ENCODE measurements around the gene NANP. TPM values are rescaled to one million over a fixed set of nuclear protein-coding genes. Genes with fewer than 3 reads are reported as not detected.
"Not testable (repeated sequence)": the region's sequence is repeated elsewhere in the genome, so short reads cannot be mapped to it uniquely, and the experiment has no call there.

The NANP gene
- total RNA-seq, 2 experiments from 2014 or later = 6.5 to 7.3 TPM

GRCh38 chr20:25602191-25602913 is 21.5 kb downstream of the NANP start:
- H3K27ac Mint-ChIP-seq; H3K4me3 Mint-ChIP-seq; CTCF ChIA-PET; H3K36me3 Mint-ChIP-seq; DNase-seq; H3K9me3 Mint-ChIP-seq; POLR2A ChIA-PET; H3K4me1 Mint-ChIP-seq (ENCODE audit: low read depth); H3K27me3 Mint-ChIP-seq: not testable (repeated sequence)
- intact Hi-C loops (cut with micrococcal nuclease) = loop anchor here (2.0 kb wide), 1 partner anchor 18 kb away; the partner anchor contains the start of gene NINL

GRCh38 chr20:25601659-25602058 is 22.2 kb downstream of the NANP start:
- Mint-ChIP-seq H3K9me3 (no peaks in the 10 kb centered on the region), H3K27me3 (no peaks in the 10 kb centered on the region), H3K36me3 (no peaks in the 10 kb centered on the region), H3K4me3 (no peak overlapping the region), H3K27ac (no peak overlapping the region), H3K4me1 (ENCODE audit: low read depth) (peaks cover 8% of the 10 kb centered on the region)
- no peak for DNase-seq
- ChIA-PET POLR2A (no interaction called here), CTCF (no interaction called here)
- intact Hi-C loops (cut with micrococcal nuclease) = loop anchor here (2.0 kb wide), 1 partner anchor 17 kb away; the partner anchor contains the start of gene NINL

- Mint-ChIP-seq H3K4me3 (no peak overlapping the region), H3K9me3 (no peaks in the 10 kb centered on the region), H3K27ac (no peak overlapping the region), H3K36me3 (no peaks in the 10 kb centered on the region), H3K27me3 (no peaks in the 10 kb centered on the region), H3K4me1 (ENCODE audit: low read depth) (peaks cover 8% of the 10 kb centered on the region)
- no peak for DNase-seq
- CTCF ChIA-PET = no interaction called here
- POLR2A ChIA-PET = no interaction called here
- intact Hi-C loops (cut with micrococcal nuclease) = no loop called here
Observed at GRCh38 chr20:25600632-25601031, 23.2 kb downstream of the NANP start.

GRCh38 chr20:25592135-25592852 is 31.5 kb downstream of the NANP start:
- no peak overlapping the region for H3K4me3 Mint-ChIP-seq
- peaks cover 2% of the 10 kb centered on the region for H3K27me3 Mint-ChIP-seq
- H3K27ac Mint-ChIP-seq = no peak overlapping the region
- DNase-seq = no peak
- intact Hi-C loops (cut with micrococcal nuclease) = no loop called here
- no peaks in the 10 kb centered on the region for H3K9me3 Mint-ChIP-seq
- H3K4me1 Mint-ChIP-seq (ENCODE audit: low read depth) = no peaks in the 10 kb centered on the region
- ChIA-PET POLR2A (no interaction called here), CTCF (no interaction called here)
- no peaks in the 10 kb centered on the region for H3K36me3 Mint-ChIP-seq

- H3K27ac Mint-ChIP-seq; CTCF ChIA-PET; H3K4me1 Mint-ChIP-seq (ENCODE audit: low read depth); H3K9me3 Mint-ChIP-seq; H3K36me3 Mint-ChIP-seq; H3K4me3 Mint-ChIP-seq; POLR2A ChIA-PET; H3K27me3 Mint-ChIP-seq; DNase-seq; intact Hi-C loops (cut with micrococcal nuclease): not testable (repeated sequence)
Observed at GRCh38 chr20:25590778-25591177, 33.0 kb downstream of the NANP start.

GRCh38 chr20:25588491-25588890 is 35.3 kb downstream of the NANP start:
- no peaks in the 10 kb centered on the region for H3K27me3 Mint-ChIP-seq
- DNase-seq = no peak
- peaks cover 9% of the 10 kb centered on the region for H3K4me1 Mint-ChIP-seq (ENCODE audit: low read depth)
- H3K9me3 Mint-ChIP-seq = no peaks in the 10 kb centered on the region
- H3K27ac Mint-ChIP-seq = no peak overlapping the region
- CTCF ChIA-PET = no interaction called here
- no peaks in the 10 kb centered on the region for H3K36me3 Mint-ChIP-seq
- intact Hi-C loops (cut with micrococcal nuclease) = no loop called here
- no peak overlapping the region for H3K4me3 Mint-ChIP-seq
- POLR2A ChIA-PET = no interaction called here

- no peak overlapping the region for H3K4me3 Mint-ChIP-seq
- CTCF ChIA-PET = no interaction called here
- DNase-seq = peak; percentile 14
- no peak overlapping the region for H3K27ac Mint-ChIP-seq
- no peaks in the 10 kb centered on the region for H3K9me3 Mint-ChIP-seq
- POLR2A ChIA-PET = no interaction called here
- H3K36me3 Mint-ChIP-seq = no peaks in the 10 kb centered on the region
- intact Hi-C loops (cut with micrococcal nuclease) = no loop called here
- H3K27me3 Mint-ChIP-seq = no peaks in the 10 kb centered on the region
- peaks cover 10% of the 10 kb centered on the region for H3K4me1 Mint-ChIP-seq (ENCODE audit: low read depth)
Observed at GRCh38 chr20:25587536-25587935, 36.3 kb downstream of the NANP start.

GRCh38 chr20:25586877-25587276 is 36.9 kb downstream of the NANP start:
- H3K4me3 Mint-ChIP-seq = no peak overlapping the region
- H3K27ac Mint-ChIP-seq = no peak overlapping the region
- ChIA-PET POLR2A (no interaction called here), CTCF (no interaction called here)
- H3K4me1 Mint-ChIP-seq (ENCODE audit: low read depth) = peaks cover 10% of the 10 kb centered on the region
- intact Hi-C loops (cut with micrococcal nuclease) = no loop called here
- DNase-seq = no peak
- no peaks in the 10 kb centered on the region for H3K9me3 Mint-ChIP-seq
- H3K36me3 Mint-ChIP-seq = no peaks in the 10 kb centered on the region
- no peaks in the 10 kb centered on the region for H3K27me3 Mint-ChIP-seq

- ChIA-PET POLR2A (interaction anchor here (1.0 kb wide), 1 partner anchor 40 kb away, joined by 3 read pairs; no protein-coding TSS in a partner anchor), CTCF (interaction anchor here (0.7 kb wide), 1 partner anchor 8 kb away, joined by 3 read pairs; no protein-coding TSS in a partner anchor)
- no peaks in the 10 kb centered on the region for H3K27me3 Mint-ChIP-seq
- intact Hi-C loops (cut with micrococcal nuclease) = loop anchor here (1.0 to 2.0 kb wide), 2 partner anchors 18 to 39 kb away; partner anchors contain the start of gene NANP
- peak within 1 kb of the TSS; percentile 75 for H3K4me3 Mint-ChIP-seq
- H3K36me3 Mint-ChIP-seq = no peaks in the 10 kb centered on the region
- peaks cover 10% of the 10 kb centered on the region for H3K4me1 Mint-ChIP-seq (ENCODE audit: low read depth)
- DNase-seq = peak; percentile 61
- H3K27ac Mint-ChIP-seq = peak within 1 kb of the TSS; percentile 1
- no peaks in the 10 kb centered on the region for H3K9me3 Mint-ChIP-seq
Observed at GRCh38 chr20:25584905-25585704, 38.7 kb downstream of the NANP start, which contains the start of gene NINL. Gene NINL (minus strand): TSS chr20:25585531. CDS start chr20:25526587, 58,944 bp downstream.

- H3K36me3 Mint-ChIP-seq; H3K27me3 Mint-ChIP-seq; H3K4me1 Mint-ChIP-seq (ENCODE audit: low read depth); H3K27ac Mint-ChIP-seq; POLR2A ChIA-PET; H3K9me3 Mint-ChIP-seq; DNase-seq; CTCF ChIA-PET: not testable (repeated sequence)
- H3K4me3 Mint-ChIP-seq = peak overlapping the region; percentile 37
- intact Hi-C loops (cut with micrococcal nuclease) = loop anchor here (2.0 kb wide), 1 partner anchor 19 kb away; no protein-coding TSS in a partner anchor
Observed at GRCh38 chr20:25583607-25584006, 40.2 kb downstream of the NANP start.

- no peak for DNase-seq
- intact Hi-C loops (cut with micrococcal nuclease) = no loop called here
- H3K36me3 Mint-ChIP-seq = no peaks in the 10 kb centered on the region
- H3K27me3 Mint-ChIP-seq = no peaks in the 10 kb centered on the region
- POLR2A ChIA-PET = no interaction called here
- H3K27ac Mint-ChIP-seq = no peak overlapping the region
- peaks cover 10% of the 10 kb centered on the region for H3K4me1 Mint-ChIP-seq (ENCODE audit: low read depth)
- H3K4me3 Mint-ChIP-seq = no peak overlapping the region
- CTCF ChIA-PET = interaction anchor here (0.6 kb wide), 1 partner anchor 612 kb away, joined by 5 read pairs; no protein-coding TSS in a partner anchor
- no peaks in the 10 kb centered on the region for H3K9me3 Mint-ChIP-seq
Observed at GRCh38 chr20:25580711-25581110, 43.1 kb downstream of the NANP start.

- intact Hi-C loops (cut with micrococcal nuclease) = no loop called here
- peaks cover 5% of the 10 kb centered on the region for H3K4me1 Mint-ChIP-seq (ENCODE audit: low read depth)
- no peaks in the 10 kb centered on the region for H3K9me3 Mint-ChIP-seq
- ChIA-PET POLR2A (no interaction called here), CTCF (no interaction called here)
- H3K36me3 Mint-ChIP-seq = no peaks in the 10 kb centered on the region
- no peak for DNase-seq
- no peak overlapping the region for H3K4me3 Mint-ChIP-seq
- no peaks in the 10 kb centered on the region for H3K27me3 Mint-ChIP-seq
- no peak overlapping the region for H3K27ac Mint-ChIP-seq
Observed at GRCh38 chr20:25579081-25579770, 44.6 kb downstream of the NANP start.
